Neutrophil (primary cell): ENCODE data around the gene ZFAND3.

Experiments
- H3K27ac ChIP-seq: fragments of 200-600 bp; sonication (generic); 2 replicates; pipeline ENCODE4 v1.5.1; 2016; ENCODE audit warnings: mild to moderate bottlenecking, moderate library complexity
- H3K27me3 ChIP-seq: fragments of 200-600 bp; sonication (generic); 2 replicates; pipeline ENCODE4 v1.6.0; 2016; ENCODE audit warnings: mild to moderate bottlenecking
- H3K36me3 ChIP-seq: fragments of 200-600 bp; sonication (generic); 2 replicates; pipeline ENCODE4 v1.5.1; 2017
- H3K4me1 ChIP-seq, 2 experiments: fragments of 200-600 bp in 1 of 2; sonication (generic) in 1 of 2; 1 replicate in 1 of 2; 2 replicates in 1 of 2; pipeline versions ENCODE4 v1.5.1 to v1.6.1; 2013 to 2016; ENCODE audit warnings: low read depth in 1 of 2, low read length in 1 of 2, mild to moderate bottlenecking in 1 of 2, moderate library complexity in 1 of 2; ENCODE audit not compliant: control insufficient read depth in 1 of 2, insufficient read depth in 1 of 2
- H3K4me3 ChIP-seq, 2 experiments: fragments of 200-600 bp in 1 of 2; sonication (generic) in 1 of 2; 1 replicate in 1 of 2; 2 replicates in 1 of 2; pipeline ENCODE4 v1.5.1; 2013 to 2016; ENCODE audit warnings: low read depth in 1 of 2, low read length in 1 of 2, mild to moderate bottlenecking in 1 of 2, moderate library complexity in 1 of 2
- H3K9me3 ChIP-seq: fragments of 200-600 bp; sonication (generic); 2 replicates; pipeline ENCODE4 v1.5.1; 2016
- TF ChIP-seq, protein P1 (sequence below): fragments of 200-600 bp; sonication (generic); IDR thresholded peaks from 2 replicates; pipeline ENCODE4 v1.5.1; 2016; ENCODE audit warnings: antibody characterized with exemption

Gene ZFAND3

DNA sequence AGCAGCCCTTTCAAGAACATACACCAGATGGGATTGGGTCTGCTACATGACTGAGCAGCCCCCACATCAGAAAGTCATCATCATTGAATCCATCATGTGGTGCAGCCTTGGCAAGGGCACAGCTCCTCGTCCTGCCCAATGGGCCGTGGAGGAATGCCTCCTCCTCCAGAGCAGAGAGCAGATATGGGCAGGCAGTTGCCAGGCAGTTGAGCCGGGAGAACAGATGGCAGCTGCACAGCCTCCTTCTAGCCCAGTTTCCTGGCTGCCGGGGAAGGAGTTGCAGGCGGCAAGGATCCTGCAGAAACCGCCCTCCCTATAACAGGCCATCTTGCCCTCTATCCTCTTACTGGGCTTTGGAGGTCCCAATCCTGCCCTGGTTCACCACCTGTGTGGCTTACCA, 11.9 kb upstream of the ZFAND3 start:
- Histone ChIP-seq H3K27ac (no peak overlapping the region), H3K4me3 (no peak overlapping the region), H3K27me3 (peaks cover 3% of the 10 kb centered on the region), H3K9me3 (no peaks in the 10 kb centered on the region), H3K36me3 (no peaks in the 10 kb centered on the region), H3K4me1 (peaks cover 15 to 20% of the 10 kb centered on the region in 2 experiments)
- TF ChIP-seq, protein P1, sequence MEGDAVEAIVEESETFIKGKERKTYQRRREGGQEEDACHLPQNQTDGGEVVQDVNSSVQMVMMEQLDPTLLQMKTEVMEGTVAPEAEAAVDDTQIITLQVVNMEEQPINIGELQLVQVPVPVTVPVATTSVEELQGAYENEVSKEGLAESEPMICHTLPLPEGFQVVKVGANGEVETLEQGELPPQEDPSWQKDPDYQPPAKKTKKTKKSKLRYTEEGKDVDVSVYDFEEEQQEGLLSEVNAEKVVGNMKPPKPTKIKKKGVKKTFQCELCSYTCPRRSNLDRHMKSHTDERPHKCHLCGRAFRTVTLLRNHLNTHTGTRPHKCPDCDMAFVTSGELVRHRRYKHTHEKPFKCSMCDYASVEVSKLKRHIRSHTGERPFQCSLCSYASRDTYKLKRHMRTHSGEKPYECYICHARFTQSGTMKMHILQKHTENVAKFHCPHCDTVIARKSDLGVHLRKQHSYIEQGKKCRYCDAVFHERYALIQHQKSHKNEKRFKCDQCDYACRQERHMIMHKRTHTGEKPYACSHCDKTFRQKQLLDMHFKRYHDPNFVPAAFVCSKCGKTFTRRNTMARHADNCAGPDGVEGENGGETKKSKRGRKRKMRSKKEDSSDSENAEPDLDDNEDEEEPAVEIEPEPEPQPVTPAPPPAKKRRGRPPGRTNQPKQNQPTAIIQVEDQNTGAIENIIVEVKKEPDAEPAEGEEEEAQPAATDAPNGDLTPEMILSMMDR = no peak

DNA sequence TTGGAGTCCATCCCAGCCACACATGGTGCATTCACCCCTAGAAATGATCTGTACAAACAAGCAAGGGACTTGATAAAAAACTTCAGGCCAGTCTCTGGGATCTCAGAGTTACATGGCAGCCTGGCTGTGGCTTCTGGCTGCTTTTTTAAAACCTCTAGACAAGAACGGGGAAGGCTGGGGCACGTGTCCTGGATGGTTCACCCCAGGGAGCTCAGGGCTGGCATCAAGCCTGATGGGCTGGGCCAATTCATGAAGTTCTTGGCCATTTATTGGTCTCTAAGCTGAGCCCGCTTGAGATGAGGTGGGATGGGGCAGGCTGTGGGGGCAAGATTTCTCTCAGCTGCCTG, 10.4 kb upstream of the ZFAND3 start:
- Histone ChIP-seq H3K4me1 (peaks cover 15 to 22% of the 10 kb centered on the region in 2 experiments), H3K27me3 (peaks cover 3% of the 10 kb centered on the region), H3K4me3 (no peak overlapping the region), H3K36me3 (no peaks in the 10 kb centered on the region), H3K9me3 (no peaks in the 10 kb centered on the region), H3K27ac (no peak overlapping the region)
- TF ChIP-seq, protein P1 = no peak

DNA sequence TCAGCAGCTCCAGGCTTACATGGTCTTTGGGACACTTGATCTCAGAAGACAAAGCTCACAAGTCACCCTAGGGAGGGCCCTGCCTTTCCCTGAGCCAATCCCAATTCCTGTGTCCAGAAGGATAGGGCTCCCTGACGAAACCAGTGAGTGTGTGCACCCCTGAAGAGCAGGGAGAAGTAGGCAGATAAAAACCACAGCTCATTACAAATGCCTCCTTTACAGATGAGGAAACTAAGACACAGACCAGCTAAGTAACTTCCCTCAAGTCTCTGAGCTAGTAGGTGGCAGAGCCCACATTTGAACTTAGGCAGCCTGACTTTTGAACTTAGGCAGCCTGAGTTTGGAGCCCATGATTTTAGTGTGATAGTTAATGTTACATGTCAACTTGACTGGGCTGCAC, 6.7 kb upstream of the ZFAND3 start:
- TF ChIP-seq, protein P1 = no peak

GRCh38 chr6:37814374-37814773, 5.2 kb upstream of the ZFAND3 start:
- H3K27ac ChIP-seq = no peak overlapping the region
- no peak overlapping the region for H3K4me3 ChIP-seq
- no peaks in the 10 kb centered on the region for H3K36me3 ChIP-seq
- peaks cover 18 to 25% of the 10 kb centered on the region in 2 experiments for H3K4me1 ChIP-seq
- TF ChIP-seq, protein P1 = no peak
- H3K9me3 ChIP-seq = no peaks in the 10 kb centered on the region
- H3K27me3 ChIP-seq = no peaks in the 10 kb centered on the region

More for the DNA sequence above, 6.7 kb upstream of the ZFAND3 start:
- Histone ChIP-seq H3K27ac (peak overlapping the region; percentile 70), H3K27me3 (peaks cover under 1% of the 10 kb centered on the region), H3K36me3 (no peaks in the 10 kb centered on the region), H3K9me3 (no peaks in the 10 kb centered on the region), H3K4me3 (no peak overlapping the region), H3K4me1 (peaks cover 12 to 18% of the 10 kb centered on the region in 2 experiments)

DNA sequence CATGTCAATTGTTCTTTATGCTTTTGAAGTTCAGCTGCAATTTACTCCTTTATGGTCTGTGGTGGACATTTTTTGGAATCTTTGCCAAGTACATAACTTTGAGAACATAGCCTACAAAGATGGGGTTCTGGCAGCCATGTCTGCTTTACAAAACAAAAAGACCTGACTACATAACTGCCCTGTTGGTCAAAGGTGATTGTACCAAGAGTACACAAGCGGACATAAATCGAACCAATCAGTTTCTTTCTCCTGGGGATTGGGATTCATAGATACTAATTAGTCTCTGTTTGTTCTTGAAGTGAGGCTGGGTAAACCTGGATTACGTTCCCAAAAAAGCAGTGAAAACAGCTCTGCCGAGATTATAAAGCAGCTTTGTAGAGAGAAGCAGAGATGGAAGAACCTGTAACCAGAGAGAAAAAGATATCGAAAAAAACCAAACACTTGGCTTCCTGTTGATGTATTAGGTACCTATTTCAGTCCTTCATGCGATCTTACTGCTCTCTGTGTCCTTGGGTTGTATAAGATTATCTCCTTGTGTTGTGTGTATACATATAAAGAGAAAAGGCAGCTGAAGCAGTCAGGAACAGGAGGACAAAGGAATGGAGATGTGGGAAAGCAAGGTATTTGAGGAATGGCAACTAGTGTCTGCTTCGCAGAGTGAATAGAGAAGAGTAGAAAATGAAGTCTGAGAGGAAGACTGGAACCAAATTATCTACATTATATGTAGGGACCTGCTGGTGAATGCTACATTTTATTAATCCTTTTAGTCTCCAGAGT, 2.7 kb upstream of the ZFAND3 start:
- Histone ChIP-seq H3K27me3 (no peaks in the 10 kb centered on the region), H3K4me1 (peaks cover 34 to 43% of the 10 kb centered on the region in 2 experiments), H3K27ac (peak overlapping the region; percentile 7), H3K36me3 (no peaks in the 10 kb centered on the region), H3K9me3 (no peaks in the 10 kb centered on the region), H3K4me3 (no peak overlapping the region)
- TF ChIP-seq, protein P1 = no peak
